ENCODE measurements around the gene ADGRE3.

DNA sequence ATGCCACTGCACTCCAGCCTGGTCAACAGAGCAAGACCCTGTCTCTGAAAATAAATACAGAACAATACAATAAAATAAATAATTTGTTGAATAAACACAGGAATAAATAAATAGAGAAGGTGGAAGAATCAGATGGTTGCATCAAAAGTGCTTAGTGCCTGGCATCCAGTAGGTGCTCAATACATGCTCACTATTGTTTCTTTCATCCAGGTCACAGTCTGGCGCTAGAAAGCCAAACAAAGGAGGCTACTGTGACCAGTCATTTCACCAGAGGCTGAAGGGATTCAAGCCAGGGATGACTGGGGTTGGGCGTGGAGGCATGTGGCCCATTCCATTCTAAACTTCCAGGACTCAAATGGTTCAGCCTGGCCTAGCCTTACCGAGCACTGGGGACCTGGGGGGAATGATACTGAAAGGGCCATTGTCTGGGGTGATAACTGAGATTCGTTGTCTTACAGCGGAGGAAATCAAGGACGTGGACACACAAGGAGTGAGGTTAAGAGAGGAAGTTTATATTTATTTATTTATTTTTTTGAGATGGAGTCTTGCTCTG is 99.1 kb downstream of the ADGRE3 start:
- TF ChIP-seq, protein P1, sequence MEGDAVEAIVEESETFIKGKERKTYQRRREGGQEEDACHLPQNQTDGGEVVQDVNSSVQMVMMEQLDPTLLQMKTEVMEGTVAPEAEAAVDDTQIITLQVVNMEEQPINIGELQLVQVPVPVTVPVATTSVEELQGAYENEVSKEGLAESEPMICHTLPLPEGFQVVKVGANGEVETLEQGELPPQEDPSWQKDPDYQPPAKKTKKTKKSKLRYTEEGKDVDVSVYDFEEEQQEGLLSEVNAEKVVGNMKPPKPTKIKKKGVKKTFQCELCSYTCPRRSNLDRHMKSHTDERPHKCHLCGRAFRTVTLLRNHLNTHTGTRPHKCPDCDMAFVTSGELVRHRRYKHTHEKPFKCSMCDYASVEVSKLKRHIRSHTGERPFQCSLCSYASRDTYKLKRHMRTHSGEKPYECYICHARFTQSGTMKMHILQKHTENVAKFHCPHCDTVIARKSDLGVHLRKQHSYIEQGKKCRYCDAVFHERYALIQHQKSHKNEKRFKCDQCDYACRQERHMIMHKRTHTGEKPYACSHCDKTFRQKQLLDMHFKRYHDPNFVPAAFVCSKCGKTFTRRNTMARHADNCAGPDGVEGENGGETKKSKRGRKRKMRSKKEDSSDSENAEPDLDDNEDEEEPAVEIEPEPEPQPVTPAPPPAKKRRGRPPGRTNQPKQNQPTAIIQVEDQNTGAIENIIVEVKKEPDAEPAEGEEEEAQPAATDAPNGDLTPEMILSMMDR (IDR thresholded peaks at IDR 0.05; ENCODE audit: low read length) = no peak
- no peak for TF ChIP-seq EZH2 (IDR thresholded peaks at IDR 0.05; ENCODE audit: borderline replicate concordance, low read length)

All from OCI-LY1 (cell line).